Measurements from ENCODE around the gene CAMTA1. TPM values are rescaled to one million over a fixed set of nuclear protein-coding genes. Genes with fewer than 3 reads are reported as not detected.

Gene CAMTA1
- total RNA-seq, 4 donors from 2014 or later, result 57.4 to 88.3 (median 62.1) TPM

DNA sequence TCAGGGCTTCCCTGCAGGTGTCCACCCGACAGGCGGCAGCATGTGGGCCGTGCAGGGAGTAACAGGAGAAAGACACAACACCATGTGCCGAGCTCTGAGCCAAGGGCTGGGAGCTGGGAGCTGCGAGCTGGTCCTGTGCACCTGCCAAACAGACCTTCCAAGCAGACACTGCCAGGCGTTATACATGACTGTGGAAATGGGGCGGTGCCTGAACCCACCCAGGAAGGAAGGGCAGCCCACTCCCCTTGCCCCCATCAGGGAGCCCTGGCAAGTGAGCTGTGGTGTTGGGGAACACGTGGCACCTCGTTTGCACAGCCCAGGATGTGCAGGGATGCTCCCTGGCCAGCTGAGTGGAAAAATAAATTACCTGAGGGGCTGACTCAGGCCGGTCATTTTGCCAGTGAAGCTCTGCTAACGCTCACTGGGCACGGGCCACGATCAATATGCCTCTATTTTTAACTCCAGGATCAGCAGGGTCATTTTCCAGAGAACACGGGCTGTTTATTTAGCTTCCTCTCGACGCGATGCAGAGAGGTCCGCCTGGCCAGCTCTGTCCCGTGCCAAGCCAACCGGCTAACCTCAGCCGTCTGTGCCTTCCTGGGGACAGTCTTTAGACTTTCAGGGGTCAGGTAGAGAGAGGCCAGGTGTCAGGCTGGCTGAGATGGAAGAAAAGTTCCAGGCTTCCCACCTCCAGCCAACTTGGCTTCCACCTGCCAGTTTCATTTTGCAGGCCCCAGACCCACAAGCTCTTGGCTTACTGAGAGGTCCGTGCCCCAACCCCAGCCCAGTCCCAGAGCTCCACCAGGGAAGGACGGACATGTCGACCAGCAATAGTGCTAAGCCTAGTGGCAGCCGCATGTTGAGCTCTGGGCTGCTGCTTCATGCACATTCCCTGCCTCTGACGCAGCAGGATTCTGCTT, 789.1 kb downstream of the CAMTA1 start:
- no peaks in the 10 kb centered on the region for H3K9me3 ChIP-seq
- H3K4me3 ChIP-seq, result no peak overlapping the region
- H3K27ac ChIP-seq, result no peak overlapping the region
- no peaks in the 10 kb centered on the region for H3K36me3 ChIP-seq
- H3K27me3 ChIP-seq, result no peaks in the 10 kb centered on the region
- DNase-seq, result no peak
- peaks cover 0 to 9% (median 3%) of the 10 kb centered on the region in 4 donors for H3K4me1 ChIP-seq
- TF ChIP-seq POLR2A (IDR thresholded peaks at IDR 0.05), result no peak
- TF ChIP-seq, protein P1, sequence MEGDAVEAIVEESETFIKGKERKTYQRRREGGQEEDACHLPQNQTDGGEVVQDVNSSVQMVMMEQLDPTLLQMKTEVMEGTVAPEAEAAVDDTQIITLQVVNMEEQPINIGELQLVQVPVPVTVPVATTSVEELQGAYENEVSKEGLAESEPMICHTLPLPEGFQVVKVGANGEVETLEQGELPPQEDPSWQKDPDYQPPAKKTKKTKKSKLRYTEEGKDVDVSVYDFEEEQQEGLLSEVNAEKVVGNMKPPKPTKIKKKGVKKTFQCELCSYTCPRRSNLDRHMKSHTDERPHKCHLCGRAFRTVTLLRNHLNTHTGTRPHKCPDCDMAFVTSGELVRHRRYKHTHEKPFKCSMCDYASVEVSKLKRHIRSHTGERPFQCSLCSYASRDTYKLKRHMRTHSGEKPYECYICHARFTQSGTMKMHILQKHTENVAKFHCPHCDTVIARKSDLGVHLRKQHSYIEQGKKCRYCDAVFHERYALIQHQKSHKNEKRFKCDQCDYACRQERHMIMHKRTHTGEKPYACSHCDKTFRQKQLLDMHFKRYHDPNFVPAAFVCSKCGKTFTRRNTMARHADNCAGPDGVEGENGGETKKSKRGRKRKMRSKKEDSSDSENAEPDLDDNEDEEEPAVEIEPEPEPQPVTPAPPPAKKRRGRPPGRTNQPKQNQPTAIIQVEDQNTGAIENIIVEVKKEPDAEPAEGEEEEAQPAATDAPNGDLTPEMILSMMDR (IDR thresholded peaks at IDR 0.05), result no peak

DNA sequence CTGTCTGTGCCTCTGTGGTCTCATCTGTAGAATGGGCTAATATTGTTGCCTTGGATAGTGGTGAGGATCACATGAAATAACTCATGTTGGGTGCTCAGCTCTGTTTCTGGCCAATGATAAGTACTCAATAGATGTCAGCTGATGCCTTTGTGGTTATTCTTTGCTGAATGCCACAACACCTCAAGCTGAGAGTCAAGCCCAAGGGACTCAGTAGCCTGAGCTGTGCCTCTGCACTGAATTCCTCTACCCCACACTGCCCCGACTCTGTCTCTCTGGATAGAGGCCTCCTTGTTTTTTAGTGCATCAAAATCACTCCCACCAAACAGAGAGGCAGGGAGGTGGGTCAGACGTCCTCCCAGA, 789.8 kb downstream of the CAMTA1 start:
- no peak overlapping the region for H3K4me3 ChIP-seq
- no peak overlapping the region for H3K27ac ChIP-seq
- no peaks in the 10 kb centered on the region for H3K27me3 ChIP-seq
- peaks cover 0 to 9% (median 3%) of the 10 kb centered on the region in 4 donors for H3K4me1 ChIP-seq
- no peak for DNase-seq
- no peak for TF ChIP-seq POLR2A (IDR thresholded peaks at IDR 0.05)
- TF ChIP-seq, protein P1 (IDR thresholded peaks at IDR 0.05), result no peak
- no peaks in the 10 kb centered on the region for H3K9me3 ChIP-seq
- no peaks in the 10 kb centered on the region for H3K36me3 ChIP-seq

DNA sequence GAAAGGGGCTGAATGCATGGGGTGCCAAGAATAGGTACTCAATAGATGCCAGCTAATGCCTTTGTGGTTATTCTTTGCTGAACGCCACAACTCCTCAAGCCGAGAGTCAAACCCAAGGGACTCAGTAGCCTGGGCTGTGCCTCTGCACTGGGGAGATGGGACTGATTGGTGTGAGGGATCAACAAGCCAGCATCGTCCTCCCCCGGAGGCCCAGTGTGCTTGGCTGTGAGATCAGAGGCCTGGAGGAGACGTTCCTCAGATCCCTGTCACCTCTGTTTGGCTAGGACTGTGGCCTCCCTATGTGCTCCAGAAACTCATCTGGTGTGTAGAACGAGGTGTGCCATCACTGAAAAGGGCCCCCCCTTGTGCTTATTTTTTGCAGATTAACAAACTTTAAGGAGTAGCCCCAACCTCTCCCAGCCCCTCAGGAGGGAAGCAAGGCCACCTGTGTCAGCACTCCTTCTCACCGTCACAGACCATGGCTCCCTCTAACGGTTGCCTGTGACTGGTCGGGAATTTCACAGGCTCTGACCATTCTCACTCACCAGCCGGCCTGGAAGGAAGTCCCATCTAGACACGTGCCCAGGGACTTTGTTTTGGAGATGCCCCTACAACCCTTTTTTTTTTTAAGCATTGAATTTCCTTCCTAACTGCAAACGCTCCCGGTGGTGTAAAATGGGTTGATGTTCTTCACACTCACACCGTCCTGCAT, 791.8 kb downstream of the CAMTA1 start:
- Histone ChIP-seq H3K27me3 (no peaks in the 10 kb centered on the region), H3K27ac (no peak overlapping the region), H3K4me3 (no peak overlapping the region), H3K36me3 (no peaks in the 10 kb centered on the region), H3K4me1 (peaks cover 0 to 9% (median 3%) of the 10 kb centered on the region in 4 donors), H3K9me3 (no peaks in the 10 kb centered on the region)
- TF ChIP-seq, protein P1 (IDR thresholded peaks at IDR 0.05), result peak in 3 of 6 experiments; percentile 9 to 18 (median 18)
- no peak for TF ChIP-seq POLR2A (IDR thresholded peaks at IDR 0.05)
- peak in 1 of 3 donors; percentile 46 for DNase-seq

GRCh38 chr1:7578206-7578605, 793.0 kb downstream of the CAMTA1 start:
- Histone ChIP-seq H3K4me3 (no peak overlapping the region), H3K27me3 (no peaks in the 10 kb centered on the region), H3K27ac (no peak overlapping the region), H3K36me3 (no peaks in the 10 kb centered on the region), H3K4me1 (peaks cover 0 to 6% (median under 1%) of the 10 kb centered on the region in 4 donors), H3K9me3 (no peaks in the 10 kb centered on the region)
- TF ChIP-seq, protein P1 (IDR thresholded peaks at IDR 0.05), result no peak
- TF ChIP-seq POLR2A (IDR thresholded peaks at IDR 0.05), result no peak
- peak in 1 of 3 donors; percentile 26 for DNase-seq

GRCh38 chr1:7579016-7579415, 793.8 kb downstream of the CAMTA1 start:
- Histone ChIP-seq H3K9me3 (no peaks in the 10 kb centered on the region), H3K27ac (no peak overlapping the region), H3K36me3 (no peaks in the 10 kb centered on the region), H3K4me1 (no peaks in the 10 kb centered on the region), H3K27me3 (no peaks in the 10 kb centered on the region), H3K4me3 (no peak overlapping the region)
- DNase-seq, result no peak
- no peak for TF ChIP-seq POLR2A (IDR thresholded peaks at IDR 0.05)
- TF ChIP-seq, protein P1 (IDR thresholded peaks at IDR 0.05), result no peak
